Smooth muscle cell (in vitro differentiated cells): Measurements from ENCODE around the gene SLC37A2. TPM values are rescaled to one million over a fixed set of nuclear protein-coding genes. Genes with fewer than 3 reads are reported as not detected.

Experiments
- DNase-seq: peaks from one replicate; lab custom pipeline; 2025; ENCODE audit not compliant: unreplicated experiment; lab: John Stamatoyannopoulos, UW
- H2AFZ ChIP-seq: fragments of 200-600 bp; sonication (generic); 2 replicates; pipeline ENCODE4 v1.6.0; 2016; ENCODE audit warnings: antibody characterized with exemption, low read depth, mild to moderate bottlenecking
- H3F3A ChIP-seq: fragments of 200-600 bp; sonication (generic); 2 replicates; pipeline ENCODE4 v1.6.0; 2017; ENCODE audit warnings: antibody characterized with exemption, low read depth
- H3K27ac ChIP-seq: fragments of 200-600 bp; sonication (generic); 2 replicates; pipeline ENCODE4 v1.5.1; 2016; ENCODE audit warnings: low read depth, mild to moderate bottlenecking
- H3K27me3 ChIP-seq: fragments of 200-600 bp; sonication (generic); 2 replicates; pipeline ENCODE4 v1.6.1; 2016; ENCODE audit warnings: low read depth, mild to moderate bottlenecking
- H3K36me3 ChIP-seq: fragments of 200-600 bp; sonication (generic); 2 replicates; pipeline ENCODE4 v1.5.1; 2016; ENCODE audit warnings: low read depth
- H3K4me1 ChIP-seq: fragments of 200-600 bp; sonication (generic); 2 replicates; pipeline ENCODE4 v1.5.1; 2016; ENCODE audit warnings: low read depth
- H3K4me2 ChIP-seq: fragments of 200-600 bp; sonication (generic); 2 replicates; pipeline ENCODE4 v1.6.0; 2016; ENCODE audit warnings: mild to moderate bottlenecking
- H3K4me3 ChIP-seq: fragments of 200-600 bp; sonication (generic); 2 replicates; pipeline ENCODE4 v1.5.1; 2016; ENCODE audit warnings: mild to moderate bottlenecking
- H3K79me2 ChIP-seq: fragments of 200-600 bp; sonication (generic); 2 replicates; pipeline ENCODE4 v1.6.0; 2016; ENCODE audit warnings: low read depth, mild to moderate bottlenecking
- H3K9ac ChIP-seq: fragments of 200-600 bp; sonication (generic); 2 replicates; pipeline ENCODE4 v1.6.0; 2016; ENCODE audit warnings: low read depth
- H3K9me3 ChIP-seq: fragments of 200-600 bp; sonication (generic); replicated peaks from 2 replicates; pipeline ENCODE4 v1.5.1; 2016; ENCODE audit warnings: low read depth
- H4K20me1 ChIP-seq: fragments of 200-600 bp; sonication (generic); 2 replicates; pipeline ENCODE4 v1.6.0; 2016; ENCODE audit warnings: low read depth
- CTCF ChIP-seq: fragments of 200-600 bp; sonication (generic); IDR thresholded peaks from 2 replicates; pipeline ENCODE4 v1.5.1; 2017; ENCODE audit warnings: borderline replicate concordance, mild to moderate bottlenecking, antibody characterized with exemption; ENCODE audit not compliant: insufficient read depth, poor library complexity, severe bottlenecking
- WGBS: methylation state at CpG from one replicate; pipeline ENCODE4 v1.1.7; 2016; ENCODE audit warnings: low lambda C conversion rate; 5-methylcytosine and 5-hydroxymethylcytosine counted together
- polyA plus RNA-seq: library from polyadenylated mRNA; unstranded; fragments of >200 nt; fragmentation: Nextera tagmentation; extraction: Ambion mirVana; gene quantifications from 2 replicates; pipeline ENCODE4 v1.2.1, GENCODE V29; 2016
- total RNA-seq: library from RNA; depleted of rRNA; stranded (reverse); fragments of >200 nt; gene quantifications from 2 replicates; pipeline ENCODE4 v1.2.3, GENCODE V29; 2014

The SLC37A2 gene
- total and polyA plus RNA-seq, 2 experiments from 2014 or later: 0.69 to 5.3 TPM

- no peak overlapping the region for H3K4me3 ChIP-seq
- H3K9ac ChIP-seq: no peak overlapping the region
- H4K20me1 ChIP-seq: no peaks in the 10 kb centered on the region
- no peaks in the 10 kb centered on the region for H3K9me3 ChIP-seq
- no peak for TF ChIP-seq CTCF
- H3K36me3 ChIP-seq: no peaks in the 10 kb centered on the region
- no peaks in the 10 kb centered on the region for H3K27me3 ChIP-seq
- H3F3A ChIP-seq: no peaks in the 10 kb centered on the region
- no peak overlapping the region for H3K4me2 ChIP-seq
- no peak for DNase-seq
- no peaks in the 10 kb centered on the region for H3K4me1 ChIP-seq
- H3K79me2 ChIP-seq: no peaks in the 10 kb centered on the region
- H3K27ac ChIP-seq: no peak overlapping the region
- WGBS: 92% methylated on average over 14 of the region's 14 CpGs
- H2AFZ ChIP-seq: no peak overlapping the region
These were observed 13.4 kb downstream of the SLC37A2 start for GRCh38 chr11:125076378-125076945.

GRCh38 chr11:125078016-125078415 is 14.9 kb downstream of the SLC37A2 start:
- no peak overlapping the region for H3K4me3 ChIP-seq
- no peak for DNase-seq
- no peaks in the 10 kb centered on the region for H3K9me3 ChIP-seq
- H3K4me2 ChIP-seq: no peak overlapping the region
- H3K4me1 ChIP-seq: no peaks in the 10 kb centered on the region
- no peak overlapping the region for H3K9ac ChIP-seq
- no peaks in the 10 kb centered on the region for H3K36me3 ChIP-seq
- WGBS: 95% methylated on average over 11 of the region's 11 CpGs
- no peaks in the 10 kb centered on the region for H3K27me3 ChIP-seq
- H3F3A ChIP-seq: no peaks in the 10 kb centered on the region
- H3K79me2 ChIP-seq: no peaks in the 10 kb centered on the region
- no peak for TF ChIP-seq CTCF
- H2AFZ ChIP-seq: no peak overlapping the region
- no peak overlapping the region for H3K27ac ChIP-seq
- no peaks in the 10 kb centered on the region for H4K20me1 ChIP-seq

- Histone ChIP-seq H3K36me3 (no peaks in the 10 kb centered on the region), H3K27me3 (no peaks in the 10 kb centered on the region), H3K27ac (no peak overlapping the region), H3K9ac (no peak overlapping the region), H4K20me1 (no peaks in the 10 kb centered on the region), H3K79me2 (no peaks in the 10 kb centered on the region), H3K4me3 (no peak overlapping the region), H3K4me2 (no peak overlapping the region), H3K4me1 (no peaks in the 10 kb centered on the region), H3K9me3 (no peaks in the 10 kb centered on the region), H2AFZ (no peak overlapping the region), H3F3A (no peaks in the 10 kb centered on the region)
- TF ChIP-seq CTCF: no peak
- 90% methylated on average over 14 of the region's 14 CpGs for WGBS
- no peak for DNase-seq
These were observed 15.5 kb downstream of the SLC37A2 start for GRCh38 chr11:125078516-125079140.
